Body of pancreas (tissue), 4 donors: ENCODE results near the gene IFNE.

Experiments
- POLR2A ChIP-seq, 3 donors: fragments of 450-650 bp; IDR thresholded peaks; one replicate each; pipeline ENCODE4 v1.6.1; 2016; ENCODE audit warnings: antibody characterized with exemption in 3 of 3, mild to moderate bottlenecking in 2 of 3
- TF ChIP-seq, protein P1 (sequence below), 7 experiments: fragments of 450-650 bp in 4 of 7; fragments of 200-600 bp in 3 of 7; sonication (generic) in 3 of 7; IDR thresholded peaks; one replicate each; pipeline ENCODE4 v1.5.1; 2016 to 2019; ENCODE audit warnings: antibody characterized with exemption in 7 of 7

- no peak for TF ChIP-seq POLR2A (IDR thresholded peaks at IDR 0.05)
- TF ChIP-seq, protein P1, sequence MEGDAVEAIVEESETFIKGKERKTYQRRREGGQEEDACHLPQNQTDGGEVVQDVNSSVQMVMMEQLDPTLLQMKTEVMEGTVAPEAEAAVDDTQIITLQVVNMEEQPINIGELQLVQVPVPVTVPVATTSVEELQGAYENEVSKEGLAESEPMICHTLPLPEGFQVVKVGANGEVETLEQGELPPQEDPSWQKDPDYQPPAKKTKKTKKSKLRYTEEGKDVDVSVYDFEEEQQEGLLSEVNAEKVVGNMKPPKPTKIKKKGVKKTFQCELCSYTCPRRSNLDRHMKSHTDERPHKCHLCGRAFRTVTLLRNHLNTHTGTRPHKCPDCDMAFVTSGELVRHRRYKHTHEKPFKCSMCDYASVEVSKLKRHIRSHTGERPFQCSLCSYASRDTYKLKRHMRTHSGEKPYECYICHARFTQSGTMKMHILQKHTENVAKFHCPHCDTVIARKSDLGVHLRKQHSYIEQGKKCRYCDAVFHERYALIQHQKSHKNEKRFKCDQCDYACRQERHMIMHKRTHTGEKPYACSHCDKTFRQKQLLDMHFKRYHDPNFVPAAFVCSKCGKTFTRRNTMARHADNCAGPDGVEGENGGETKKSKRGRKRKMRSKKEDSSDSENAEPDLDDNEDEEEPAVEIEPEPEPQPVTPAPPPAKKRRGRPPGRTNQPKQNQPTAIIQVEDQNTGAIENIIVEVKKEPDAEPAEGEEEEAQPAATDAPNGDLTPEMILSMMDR (IDR thresholded peaks at IDR 0.05), result no peak
Measured at GRCh38 chr9:21528123-21528808, 46.2 kb upstream of the IFNE start.
